Skeletal muscle tissue (tissue), 4 donors: ENCODE results near the gene SUCLG2. TPM values are rescaled to one million over a fixed set of nuclear protein-coding genes. Genes with fewer than 3 reads are reported as not detected.

Experiments
- H3K27ac ChIP-seq: one replicate; pipeline ENCODE4 v1.7.0; 2013; ENCODE audit warnings: mild to moderate bottlenecking, low read depth, low read length, inconsistent platforms
- H3K27me3 ChIP-seq, 3 donors: one replicate each; pipeline ENCODE4 v1.7.0; 2013; ENCODE audit warnings: low read length in 3 of 3; ENCODE audit not compliant: control insufficient read depth in 3 of 3, insufficient read depth in 3 of 3
- H3K36me3 ChIP-seq, 3 donors: one replicate each; pipeline ENCODE4 v1.7.0; 2013; ENCODE audit warnings: low read length in 3 of 3; ENCODE audit not compliant: control insufficient read depth in 3 of 3, insufficient read depth in 3 of 3
- H3K4me1 ChIP-seq, 3 donors: one replicate each; pipeline ENCODE4 v1.7.0; 2013; ENCODE audit warnings: low read length in 3 of 3, mild to moderate bottlenecking in 3 of 3; ENCODE audit not compliant: control insufficient read depth in 3 of 3, insufficient read depth in 3 of 3
- H3K4me3 ChIP-seq, 3 donors: one replicate each; pipeline ENCODE4 v1.7.0; 2013; ENCODE audit warnings: low read length in 3 of 3
- H3K9ac ChIP-seq, 3 donors: one replicate each; pipeline ENCODE4 v1.7.0; 2013; ENCODE audit warnings: low read length in 3 of 3, mild to moderate bottlenecking in 3 of 3, moderate library complexity in 2 of 3, low read depth in 1 of 3
- H3K9me3 ChIP-seq, 3 donors: one replicate each; pipeline ENCODE4 v1.7.0; 2013; ENCODE audit warnings: low read length in 3 of 3; ENCODE audit not compliant: control insufficient read depth in 3 of 3
- total RNA-seq: library from RNA; depleted of rRNA; stranded (reverse); fragments of >200 nt; gene quantifications from one replicate; pipeline ENCODE4 v1.2.3, GENCODE V29; 2014
- donor health status: Osteomylitis.

SUCLG2 gene
- total RNA-seq, 1 donor from 2014 or later = 38.1 TPM

- H3K9me3 ChIP-seq = no peaks in the 10 kb centered on the region
- no peaks in the 10 kb centered on the region for H3K27me3 ChIP-seq
- no peak overlapping the region for H3K9ac ChIP-seq
- no peaks in the 10 kb centered on the region for H3K4me1 ChIP-seq
- no peak overlapping the region for H3K27ac ChIP-seq
- no peak overlapping the region for H3K4me3 ChIP-seq
- no peaks in the 10 kb centered on the region for H3K36me3 ChIP-seq
These were observed 308.3 kb downstream of the SUCLG2 start for GRCh38 chr3:67346081-67346480.

DNA sequence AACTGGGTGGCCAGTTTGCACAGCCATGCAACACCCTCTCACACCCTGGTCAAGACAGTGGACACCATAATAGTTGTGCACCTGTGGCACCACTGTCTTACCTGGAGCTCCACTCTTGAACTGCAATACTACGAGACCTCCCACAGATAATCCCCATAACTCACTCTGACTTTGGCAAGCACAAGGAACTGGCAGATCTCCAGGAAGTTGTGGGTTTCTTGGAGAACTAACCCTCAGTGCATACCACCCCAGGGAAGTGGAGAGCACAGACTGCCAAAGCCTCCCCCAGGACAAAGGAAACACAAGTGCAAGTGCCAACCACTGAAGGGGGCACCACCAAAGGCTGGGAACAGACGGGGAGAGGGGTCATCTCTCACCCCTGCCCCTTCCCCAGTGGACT lies 318.6 kb downstream of the SUCLG2 start:
- Histone ChIP-seq H3K27ac (no peak overlapping the region), H3K4me1 (no peaks in the 10 kb centered on the region), H3K9ac (no peak overlapping the region), H3K9me3 (peaks cover 0 to 2% (median 0%) of the 10 kb centered on the region in 3 donors), H3K4me3 (no peak overlapping the region), H3K27me3 (no peaks in the 10 kb centered on the region), H3K36me3 (no peaks in the 10 kb centered on the region)

GRCh38 chr3:67334588-67334987 lies 319.8 kb downstream of the SUCLG2 start:
- no peaks in the 10 kb centered on the region for H3K36me3 ChIP-seq
- no peak overlapping the region for H3K9ac ChIP-seq
- no peaks in the 10 kb centered on the region for H3K27me3 ChIP-seq
- H3K4me1 ChIP-seq = no peaks in the 10 kb centered on the region
- H3K4me3 ChIP-seq = no peak overlapping the region
- H3K27ac ChIP-seq = no peak overlapping the region
- peaks cover 0 to 2% (median 0%) of the 10 kb centered on the region in 3 donors for H3K9me3 ChIP-seq

DNA sequence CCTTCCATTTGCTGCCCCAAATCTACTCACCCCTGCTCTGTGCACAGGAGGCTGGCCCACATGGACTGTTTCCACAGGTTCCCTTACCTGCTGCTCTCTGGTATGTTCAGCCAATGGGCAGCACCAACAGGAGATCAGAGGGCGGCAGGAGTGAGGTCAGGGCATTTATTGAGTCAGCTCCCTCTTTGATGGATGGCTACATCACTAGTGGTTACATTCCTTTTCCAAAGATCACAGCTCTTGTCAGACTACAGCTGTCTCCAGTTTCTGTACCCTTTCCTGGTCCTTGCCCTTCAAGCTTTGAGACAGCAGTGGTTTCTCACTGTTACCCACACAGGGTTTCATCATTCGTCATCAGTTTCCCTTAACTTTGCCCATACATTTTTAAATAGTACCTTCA lies 325.1 kb downstream of the SUCLG2 start:
- Histone ChIP-seq H3K4me3 (no peak overlapping the region), H3K9ac (no peak overlapping the region), H3K27ac (no peak overlapping the region)

DNA sequence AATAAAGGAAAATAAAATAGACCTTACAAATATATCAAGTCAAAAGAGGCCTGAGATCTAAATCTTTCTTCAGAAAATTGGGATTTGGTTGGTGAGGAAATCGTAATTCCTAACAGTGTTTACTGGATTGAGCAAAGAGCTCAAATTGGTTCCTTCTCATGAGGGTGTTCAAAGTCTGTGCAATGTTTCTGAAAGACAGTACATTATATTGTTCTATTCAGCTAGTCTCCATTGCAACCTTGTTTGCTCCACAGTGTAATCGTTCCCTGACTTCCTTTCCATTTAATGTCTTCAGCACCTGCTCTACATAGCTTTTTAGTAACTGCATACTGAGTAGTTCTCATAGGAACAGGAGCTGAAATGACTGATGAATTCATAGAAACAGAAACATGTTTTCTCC lies 326.8 kb downstream of the SUCLG2 start:
- Histone ChIP-seq H3K36me3 (no peaks in the 10 kb centered on the region), H3K9me3 (no peaks in the 10 kb centered on the region), H3K27me3 (no peaks in the 10 kb centered on the region), H3K27ac (no peak overlapping the region), H3K4me3 (no peak overlapping the region), H3K9ac (no peak overlapping the region), H3K4me1 (no peaks in the 10 kb centered on the region)

More for the DNA sequence above, 325.1 kb downstream of the SUCLG2 start:
- Histone ChIP-seq H3K27me3 (no peaks in the 10 kb centered on the region), H3K4me1 (no peaks in the 10 kb centered on the region), H3K9me3 (no peaks in the 10 kb centered on the region), H3K36me3 (no peaks in the 10 kb centered on the region)

GRCh38 chr3:67325231-67325630 lies 329.2 kb downstream of the SUCLG2 start:
- H3K9ac ChIP-seq = no peak overlapping the region
- no peaks in the 10 kb centered on the region for H3K4me1 ChIP-seq
- no peaks in the 10 kb centered on the region for H3K9me3 ChIP-seq
- H3K27ac ChIP-seq = no peak overlapping the region
- no peak overlapping the region for H3K4me3 ChIP-seq
- H3K27me3 ChIP-seq = no peaks in the 10 kb centered on the region
- no peaks in the 10 kb centered on the region for H3K36me3 ChIP-seq
